HepG2 (cell line): ENCODE results near the gene PLCB1. TPM values are rescaled to one million over a fixed set of nuclear protein-coding genes. Genes with fewer than 3 reads are reported as not detected.

Experiments used
- ATAC-seq: fragments of 200-7000 bp; cut with Tn5 transposase; 3 replicates; pipeline ENCODE4 v1.9.1; 2020; ENCODE audit warnings: mild to moderate bottlenecking, moderate library complexity
- BruUV-seq: library from RNA; stranded (reverse); fragments of 400-500 nt; replicated peaks from 2 replicates; lab custom pipeline; 2021; lab: Mats Ljungman, UMichigan
- CTCF ChIA-PET: fragments of 300-600 bp; formaldehyde crosslinking; extraction: SDS; loops from one replicate; lab custom pipeline; 2021; ENCODE audit warnings: low total read pairs, inconsistent platforms, low intra/inter-chr PET ratio; lab: Yijun Ruan, JAX
- POLR2A ChIA-PET: fragments of 350-600 bp; sonication (Branson Sonifier 250); formaldehyde crosslinking; loops from one replicate; lab custom pipeline; 2020; ENCODE audit warnings: antibody characterized with exemption, inconsistent platforms; lab: Yijun Ruan, JAX
- DNase-seq: peaks from one replicate; pipeline ENCODE4 v3.0.0-alpha.2; 2015; ENCODE audit warnings: low spot score
- FAIRE-seq: peaks from 3 replicates; lab custom pipeline; 2011; peaks lifted over from hg19 to GRCh38; lab: Jason Lieb, UNC
- H2AFZ ChIP-seq: one replicate; pipeline ENCODE4 v1.6.1; 2011; ENCODE audit warnings: low read length, inconsistent platforms
- H3K27ac ChIP-seq: fragments of 300-600 bp; 3 replicates; pipeline ENCODE4 v1.8.0; 2011; ENCODE audit warnings: mixed run types, mild to moderate bottlenecking, mixed read lengths, low read length, inconsistent platforms; ENCODE audit not compliant: insufficient read depth; ENCODE audit errors: extremely low read length
- H3K27me3 ChIP-seq, 2 experiments: fragments of 200-600 bp in 1 of 2; 2 replicates in 1 of 2; 3 replicates in 1 of 2; pipeline versions ENCODE4 v1.6.0 to v1.8.0; 2011; ENCODE audit warnings: low read length in 2 of 2, mild to moderate bottlenecking in 2 of 2, moderate library complexity in 2 of 2, inconsistent platforms in 1 of 2; ENCODE audit not compliant: insufficient read depth in 2 of 2, control insufficient read depth in 1 of 2
- H3K36me3 ChIP-seq, 2 experiments: fragments of 200-600 bp in 1 of 2; replicated peaks in 1 of 2; 2 replicates in 1 of 2; 3 replicates in 1 of 2; pipeline versions ENCODE4 v1.5.1 to v1.8.0; 2011; ENCODE audit warnings: low read length in 2 of 2, inconsistent platforms in 1 of 2; ENCODE audit not compliant: insufficient read depth in 2 of 2, control insufficient read depth in 1 of 2
- H3K4me1 ChIP-seq: 2 replicates; pipeline ENCODE4 v1.5.1; 2012; ENCODE audit warnings: low read length, inconsistent platforms; ENCODE audit not compliant: insufficient read depth
- H3K4me2 ChIP-seq: 2 replicates; pipeline ENCODE4 v1.6.0; 2011; ENCODE audit warnings: low read depth, low read length, inconsistent platforms
- H3K4me3 ChIP-seq, 3 experiments: fragments of 200-600 bp in 1 of 3; sonication (generic), shearing (Covaris generic) in 1 of 3; replicated peaks in 1 of 3; 2 replicates each; pipeline ENCODE4 v1.5.1; 2011 to 2016; ENCODE audit warnings: low read length in 3 of 3, inconsistent platforms in 2 of 3, low read depth in 2 of 3, mild to moderate bottlenecking in 2 of 3, control low read depth in 1 of 3, mixed read lengths in 1 of 3; ENCODE audit not compliant: insufficient read depth in 1 of 3
- H3K79me2 ChIP-seq: one replicate; pipeline ENCODE4 v1.6.1; 2011; ENCODE audit warnings: low read length, inconsistent platforms; ENCODE audit not compliant: insufficient read depth
- H3K9ac ChIP-seq: 2 replicates; pipeline ENCODE4 v1.6.0; 2011; ENCODE audit warnings: mild to moderate bottlenecking, low read depth, low read length, inconsistent platforms; ENCODE audit not compliant: insufficient read depth
- H3K9me3 ChIP-seq: 2 replicates; pipeline ENCODE4 v1.5.1; 2012; ENCODE audit warnings: mild to moderate bottlenecking, low read length
- H4K20me1 ChIP-seq: 2 replicates; pipeline ENCODE4 v1.6.0; 2011; ENCODE audit warnings: inconsistent platforms, mild to moderate bottlenecking, low read length, moderate library complexity; ENCODE audit not compliant: insufficient read depth
- MAFF ChIP-seq: IDR thresholded peaks from 2 replicates; pipeline ENCODE4 v1.6.1; 2011; ENCODE audit warnings: low read depth, low read length, improper control_type of control experiment
- MAFK ChIP-seq, 2 experiments: IDR thresholded peaks in 1 of 2; conservative IDR thresholded peaks in 1 of 2; 2 replicates each; pipeline ENCODE4 v1.6.1; 2011; ENCODE audit warnings: improper control_type of control experiment in 2 of 2, low read length in 2 of 2
- NFKB2 ChIP-seq: sonication (generic); formaldehyde crosslinking; IDR thresholded peaks from 2 replicates; pipeline ENCODE4 v1.4.0; 2020; ENCODE audit warnings: missing genetic modification reagents, borderline replicate concordance
- RORA ChIP-seq: sonication (generic); formaldehyde crosslinking; IDR thresholded peaks from 2 replicates; pipeline ENCODE4 v1.5.0; 2020; ENCODE audit warnings: mild to moderate bottlenecking, missing genetic modification reagents, moderate library complexity
- TBP ChIP-seq: sonication (generic); formaldehyde crosslinking; IDR thresholded peaks from 2 replicates; pipeline ENCODE4 v1.5.0; 2020; ENCODE audit warnings: missing genetic modification reagents
- ZMYM2 ChIP-seq: sonication (generic); formaldehyde crosslinking; IDR thresholded peaks from 2 replicates; pipeline ENCODE4 v1.8.0; 2022; ENCODE audit warnings: mild to moderate bottlenecking, missing genetic modification reagents
- ZNF30 ChIP-seq: sonication (generic); formaldehyde crosslinking; IDR thresholded peaks from 2 replicates; pipeline ENCODE4 v1.5.0; 2020; ENCODE audit warnings: mild to moderate bottlenecking, missing genetic modification reagents
- WGBS: methylation state at CpG from one replicate; pipeline ENCODE4 v1.1.6; 2017; ENCODE audit warnings: low lambda C conversion rate; 5-methylcytosine and 5-hydroxymethylcytosine counted together
- in situ Hi-C: cut with HindIII; loops from 2 replicates; pipeline ENCODE4 v1.10.0; 2017; ENCODE audit warnings: low pct_unique_long_range_greater_than_20kb; ENCODE audit not compliant: extremely low pct_ligation_motif_present
- intact Hi-C: fragments of 100-400 bp; cut with micrococcal nuclease; formaldehyde crosslinking; loops from one replicate; pipeline ENCODE4 v1.10.0; 2022; ENCODE audit not compliant: unreplicated experiment
- polyA plus RNA-seq, 8 experiments: library from polyadenylated mRNA; depleted of rRNA in 3 of 8; stranded (reverse) in 7 of 8; unstranded in 1 of 8; fragments of >200 nt; fragmentation: Illumina TruSeq in 4 of 8; extraction: Trizol in 4 of 8; gene quantifications; 2 replicates each; pipeline versions ENCODE4 v1.2.1 to v1.2.3, GENCODE V29; 2011 to 2016; ENCODE audit warnings: low read depth in 4 of 8, missing spikeins in 1 of 8, mixed read lengths in 1 of 8; ENCODE audit not compliant: insufficient read depth in 1 of 8
- total RNA-seq, 5 experiments: library from RNA; depleted of rRNA; stranded (reverse); fragments of >200 nt; fragmentation: Illumina TruSeq; extraction: Trizol; gene quantifications; 2 replicates each; pipeline ENCODE4 v1.2.3, GENCODE V29; 2016; ENCODE audit warnings: low read depth in 1 of 5
- TF ChIP-seq, protein P1 (sequence below), 2 experiments: sonication (generic) in 1 of 2; formaldehyde crosslinking in 1 of 2; IDR thresholded peaks; 2 replicates each; pipeline versions ENCODE4 v1.4.0 to v1.6.1; 2018 to 2020; ENCODE audit warnings: missing genetic modification reagents in 2 of 2, borderline replicate concordance in 1 of 2, low read depth in 1 of 2, mild to moderate bottlenecking in 1 of 2, missing biosample characterization in 1 of 2

The PLCB1 gene
- total and polyA plus RNA-seq, 2 of the 13 experiments (the other 11 are each of a cell fraction or from before 2014, with no cell fraction given): 42.4 to 55.9 TPM

DNA sequence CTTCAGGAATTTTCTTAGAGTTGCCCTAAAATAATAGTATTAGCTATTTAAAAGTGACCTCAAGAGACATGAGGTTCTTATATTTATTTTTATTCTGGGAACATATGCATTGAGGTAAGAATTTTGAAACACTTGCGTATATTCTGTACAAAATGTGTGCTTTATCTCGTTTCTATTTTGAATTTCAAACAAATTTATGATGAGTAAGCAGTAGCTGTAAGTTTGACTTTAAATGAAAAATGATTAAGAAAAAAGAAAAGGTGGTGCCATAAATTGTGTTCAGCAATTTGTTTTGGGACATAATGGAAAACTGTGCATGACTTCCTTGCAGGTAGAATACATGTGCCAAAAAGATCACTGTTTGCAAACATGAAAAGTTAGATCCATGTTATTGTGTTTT, 503.8 kb downstream of the PLCB1 start:
- Histone ChIP-seq H3K4me3 (no peak overlapping the region), H3K79me2 (no peaks in the 10 kb centered on the region), H3K27ac (no peak overlapping the region), H4K20me1 (no peaks in the 10 kb centered on the region), H3K36me3 (peaks cover 6 to 12% of the 10 kb centered on the region in 2 experiments; a peak in 1 of 5 replicates), H3K27me3 (no peaks in the 10 kb centered on the region), H3K4me1 (no peaks in the 10 kb centered on the region), H3K4me2 (no peak overlapping the region), H2AFZ (no peak overlapping the region), H3K9me3 (no peaks in the 10 kb centered on the region), H3K9ac (no peak overlapping the region)
- in situ Hi-C loops (no loop called here), intact Hi-C loops (no loop called here)
- TF ChIP-seq NFKB2 (CRISPR knock-in tag) (no peak), TBP (no peak), MAFF (peak; percentile 89), MAFK (conservative IDR thresholded peaks at IDR 0.05 in 1 of 2, IDR thresholded peaks at IDR 0.05 in 1 of 2; ENCODE audit: low read length in 2 of 2) (peak; percentile 88 to 93), RORA (no peak), ZMYM2 (CRISPR knock-in tag) (no peak), ZNF30 (no peak)
- TF ChIP-seq, protein P1, sequence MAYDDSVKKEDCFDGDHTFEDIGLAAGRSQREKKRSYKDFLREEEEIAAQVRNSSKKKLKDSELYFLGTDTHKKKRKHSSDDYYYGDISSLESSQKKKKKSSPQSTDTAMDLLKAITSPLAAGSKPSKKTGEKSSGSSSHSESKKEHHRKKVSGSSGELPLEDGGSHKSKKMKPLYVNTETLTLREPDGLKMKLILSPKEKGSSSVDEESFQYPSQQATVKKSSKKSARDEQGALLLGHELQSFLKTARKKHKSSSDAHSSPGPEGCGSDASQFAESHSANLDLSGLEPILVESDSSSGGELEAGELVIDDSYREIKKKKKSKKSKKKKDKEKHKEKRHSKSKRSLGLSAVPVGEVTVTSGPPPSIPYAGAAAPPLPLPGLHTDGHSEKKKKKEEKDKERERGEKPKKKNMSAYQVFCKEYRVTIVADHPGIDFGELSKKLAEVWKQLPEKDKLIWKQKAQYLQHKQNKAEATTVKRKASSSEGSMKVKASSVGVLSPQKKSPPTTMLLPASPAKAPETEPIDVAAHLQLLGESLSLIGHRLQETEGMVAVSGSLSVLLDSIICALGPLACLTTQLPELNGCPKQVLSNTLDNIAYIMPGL (CRISPR knock-in tag; IDR thresholded peaks at IDR 0.05; ENCODE audit: borderline replicate concordance in 1 of 2, low read depth in 1 of 2): no peak
- DNase-seq: no peak
- FAIRE-seq: no peak
- ChIA-PET CTCF (no interaction called here), POLR2A (no interaction called here)
- 93% methylated on average over 2 of the region's 2 CpGs for WGBS
- ATAC-seq: no peak
- no TSS peak for BruUV-seq
